H9 (cell line): ENCODE data around the gene PIP4K2A. TPM values are rescaled to one million over a fixed set of nuclear protein-coding genes. Genes with fewer than 3 reads are reported as not detected.
A peak's percentile ranks its signal among the peaks of the same experiment; 100 is the strongest.

ENCODE experiments used
- DNase-seq: peaks from one replicate; pipeline ENCODE4 v3.0.0-alpha.2; 2017
- H2AFZ ChIP-seq: one replicate; pipeline ENCODE4 v1.6.1; 2013; ENCODE audit warnings: mild to moderate bottlenecking, low read length, control low read depth, moderate library complexity
- H2AK5ac ChIP-seq: 2 replicates; pipeline ENCODE4 v1.6.1; 2013; ENCODE audit warnings: low read length, control low read depth, mixed read lengths; ENCODE audit not compliant: insufficient read length
- H2BK120ac ChIP-seq: one replicate; pipeline ENCODE4 v1.6.1; 2013; ENCODE audit warnings: low read depth, mild to moderate bottlenecking, low read length, control low read depth, inconsistent platforms; ENCODE audit not compliant: poor library complexity, severe bottlenecking
- H2BK12ac ChIP-seq: 2 replicates; pipeline ENCODE4 v1.6.1; 2013; ENCODE audit warnings: low read length, control low read depth, mixed read lengths, low read depth; ENCODE audit not compliant: insufficient read length
- H2BK15ac ChIP-seq: 2 replicates; pipeline ENCODE4 v1.6.1; 2013; ENCODE audit warnings: low read depth, low read length, control low read depth
- H2BK20ac ChIP-seq: one replicate; pipeline ENCODE4 v1.6.1; 2013; ENCODE audit warnings: low read depth, mild to moderate bottlenecking, low read length, control low read depth, inconsistent platforms; ENCODE audit not compliant: poor library complexity, severe bottlenecking
- H2BK5ac ChIP-seq: 2 replicates; pipeline ENCODE4 v1.6.1; 2013; ENCODE audit warnings: low read length, control low read depth, mixed read lengths; ENCODE audit not compliant: insufficient read length
- H3K14ac ChIP-seq: 2 replicates; pipeline ENCODE4 v1.6.1; 2013; ENCODE audit warnings: low read length, control low read depth; ENCODE audit not compliant: insufficient read depth
- H3K18ac ChIP-seq: 2 replicates; pipeline ENCODE4 v1.6.1; 2013; ENCODE audit warnings: low read depth, mild to moderate bottlenecking, mixed read lengths, low read length, control low read depth; ENCODE audit not compliant: insufficient read length
- H3K23ac ChIP-seq: 2 replicates; pipeline ENCODE4 v1.6.1; 2013; ENCODE audit warnings: low read length, control low read depth, mixed read lengths, low read depth; ENCODE audit not compliant: insufficient read length
- H3K23me2 ChIP-seq: 2 replicates; pipeline ENCODE4 v1.6.1; 2013; ENCODE audit warnings: low read depth, mild to moderate bottlenecking, mixed read lengths, low read length, control low read depth; ENCODE audit not compliant: insufficient read length, poor library complexity, severe bottlenecking
- H3K27ac ChIP-seq: 2 replicates; pipeline ENCODE4 v1.5.1; 2013; ENCODE audit warnings: low read length, control low read depth, mixed read lengths, low read depth; ENCODE audit not compliant: insufficient read length
- H3K27me3 ChIP-seq: 2 replicates; pipeline ENCODE4 v1.6.1; 2013; ENCODE audit warnings: low read length, control low read depth, inconsistent platforms; ENCODE audit not compliant: insufficient read depth
- H3K4ac ChIP-seq: 2 replicates; pipeline ENCODE4 v1.6.1; 2013; ENCODE audit warnings: low read depth, mild to moderate bottlenecking, control low read depth, inconsistent platforms, low read length, moderate library complexity
- H3K4me1 ChIP-seq: 2 replicates; pipeline ENCODE4 v1.6.1; 2013; ENCODE audit warnings: low read length, control low read depth, inconsistent platforms; ENCODE audit not compliant: insufficient read depth
- H3K4me2 ChIP-seq: 2 replicates; pipeline ENCODE4 v1.6.1; 2013; ENCODE audit warnings: low read length, control low read depth, mixed read lengths; ENCODE audit not compliant: insufficient read length, insufficient read depth
- H3K56ac ChIP-seq: 2 replicates; pipeline ENCODE4 v1.6.1; 2013; ENCODE audit warnings: low read depth, mild to moderate bottlenecking, mixed read lengths, low read length, control low read depth; ENCODE audit not compliant: insufficient read length
- H3K79me1 ChIP-seq: 2 replicates; pipeline ENCODE4 v1.6.1; 2013; ENCODE audit warnings: low read depth, mild to moderate bottlenecking, moderate library complexity, low read length, control low read depth, inconsistent platforms; ENCODE audit not compliant: insufficient read depth, poor library complexity, severe bottlenecking
- H3K79me2 ChIP-seq: 2 replicates; pipeline ENCODE4 v1.6.1; 2013; ENCODE audit warnings: low read length, control low read depth, inconsistent platforms; ENCODE audit not compliant: insufficient read depth
- H3K9ac ChIP-seq: 2 replicates; pipeline ENCODE4 v1.6.1; 2013; ENCODE audit warnings: low read length, control low read depth, mixed read lengths; ENCODE audit not compliant: insufficient read length; ENCODE audit errors: extremely low read depth
- H3K9me3 ChIP-seq: one replicate; pipeline ENCODE4 v1.6.1; 2013; ENCODE audit warnings: low read depth, low read length, inconsistent platforms; ENCODE audit not compliant: control insufficient read depth
- H3T11ph ChIP-seq: one replicate; pipeline ENCODE4 v1.6.1; 2013; ENCODE audit warnings: mild to moderate bottlenecking, low read length, control low read depth, inconsistent platforms
- H4K20me1 ChIP-seq: one replicate; pipeline ENCODE4 v1.6.1; 2013; ENCODE audit not compliant: control insufficient read depth, insufficient read length, insufficient read depth
- H4K5ac ChIP-seq: 2 replicates; pipeline ENCODE4 v1.6.1; 2013; ENCODE audit warnings: low read depth, mild to moderate bottlenecking, mixed read lengths, low read length, control low read depth; ENCODE audit not compliant: insufficient read length
- H4K8ac ChIP-seq: replicated peaks from 2 replicates; pipeline ENCODE4 v1.6.1; 2013; ENCODE audit warnings: low read length, control low read depth, mixed read lengths, low read depth; ENCODE audit not compliant: insufficient read length
- H4K91ac ChIP-seq: 2 replicates; pipeline ENCODE4 v1.6.1; 2013; ENCODE audit warnings: low read depth, mild to moderate bottlenecking, moderate library complexity, mixed read lengths, low read length, control low read depth; ENCODE audit not compliant: insufficient read length
- H3K27ac Mint-ChIP-seq, 3 experiments: 2 replicates in 2 of 3; 3 replicates in 1 of 3; pipeline ENCODE4 v1.8.0; 2020 to 2021; ENCODE audit warnings: mixed read lengths in 3 of 3, mild to moderate bottlenecking in 1 of 3, moderate library complexity in 1 of 3
- H3K27me3 Mint-ChIP-seq: 2 replicates; pipeline ENCODE4 v1.8.0; 2021; ENCODE audit warnings: low read depth, mild to moderate bottlenecking, moderate library complexity, mixed read lengths
- H3K36me3 Mint-ChIP-seq, 3 experiments: 2 replicates in 2 of 3; 3 replicates in 1 of 3; pipeline ENCODE4 v1.8.0; 2020 to 2021; ENCODE audit warnings: low read depth in 3 of 3, mixed read lengths in 3 of 3; ENCODE audit not compliant: insufficient read depth in 1 of 3
- H3K4me1 Mint-ChIP-seq, 2 experiments: 2 replicates each; pipeline ENCODE4 v1.8.0; 2020; ENCODE audit warnings: mixed read lengths in 2 of 2
- H3K4me3 Mint-ChIP-seq, 2 experiments: 2 replicates in 1 of 2; 3 replicates in 1 of 2; pipeline ENCODE4 v1.8.0; 2020 to 2021; ENCODE audit warnings: mild to moderate bottlenecking in 2 of 2, mixed read lengths in 2 of 2, moderate library complexity in 1 of 2
- H3K9me3 Mint-ChIP-seq, 2 experiments: 2 replicates in 1 of 2; 3 replicates in 1 of 2; pipeline ENCODE4 v1.8.0; 2020; ENCODE audit warnings: mild to moderate bottlenecking in 2 of 2, mixed read lengths in 2 of 2, moderate library complexity in 1 of 2
- WGBS: extraction: QIAGEN DNeasy Blood & Tissue Kit; methylation state at CpG from one replicate; pipeline ENCODE4 v1.1.7; 2013; ENCODE audit warnings: missing lambda C conversion rate, low lambda C conversion rate, mixed read lengths; ENCODE audit not compliant: insufficient read length; ENCODE audit errors: extremely low coverage; 5-methylcytosine and 5-hydroxymethylcytosine counted together
- total RNA-seq: library from RNA; stranded (reverse); gene quantifications from 2 replicates; pipeline ENCODE4 v1.2.1, GENCODE V29; 2021
- TF ChIP-seq, protein P1 (sequence below): fragments of 200-600 bp; sonication (generic); conservative IDR thresholded peaks from 3 replicates; pipeline ENCODE4 v1.8.0; 2021; ENCODE audit warnings: antibody characterized with exemption, mild to moderate bottlenecking

PIP4K2A gene
- total RNA-seq, 1 experiment from 2014 or later, result 33.6 TPM

DNA sequence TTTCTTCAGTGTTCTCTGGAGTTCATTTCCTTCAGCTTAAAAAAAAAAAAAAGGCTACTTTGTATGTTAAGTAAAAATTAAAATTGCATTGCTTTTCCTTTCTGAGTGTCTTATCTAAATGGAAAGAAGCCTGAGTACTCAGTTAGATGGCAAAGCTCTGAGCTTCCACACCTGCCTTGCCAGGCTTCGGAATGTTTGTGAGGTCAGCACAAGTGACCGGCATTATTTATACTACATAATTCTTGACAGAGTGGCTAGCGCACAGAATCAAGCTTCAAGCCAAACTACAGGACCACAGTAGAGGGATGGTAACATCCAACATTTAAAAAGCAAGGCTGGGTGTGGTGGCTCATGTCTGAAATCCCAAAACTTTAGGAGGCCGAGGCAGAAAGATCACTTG, 17.3 kb downstream of the PIP4K2A start:
- peak overlapping the region; percentile 15 to 73 (median 33); a peak in 4 of 7 replicates for H3K27ac Mint-ChIP-seq
- H3K4ac ChIP-seq, result no peak overlapping the region
- H3K4me2 ChIP-seq, result no peak overlapping the region
- no peak overlapping the region for H3K56ac ChIP-seq
- H2BK5ac ChIP-seq, result no peak overlapping the region
- TF ChIP-seq, protein P1, sequence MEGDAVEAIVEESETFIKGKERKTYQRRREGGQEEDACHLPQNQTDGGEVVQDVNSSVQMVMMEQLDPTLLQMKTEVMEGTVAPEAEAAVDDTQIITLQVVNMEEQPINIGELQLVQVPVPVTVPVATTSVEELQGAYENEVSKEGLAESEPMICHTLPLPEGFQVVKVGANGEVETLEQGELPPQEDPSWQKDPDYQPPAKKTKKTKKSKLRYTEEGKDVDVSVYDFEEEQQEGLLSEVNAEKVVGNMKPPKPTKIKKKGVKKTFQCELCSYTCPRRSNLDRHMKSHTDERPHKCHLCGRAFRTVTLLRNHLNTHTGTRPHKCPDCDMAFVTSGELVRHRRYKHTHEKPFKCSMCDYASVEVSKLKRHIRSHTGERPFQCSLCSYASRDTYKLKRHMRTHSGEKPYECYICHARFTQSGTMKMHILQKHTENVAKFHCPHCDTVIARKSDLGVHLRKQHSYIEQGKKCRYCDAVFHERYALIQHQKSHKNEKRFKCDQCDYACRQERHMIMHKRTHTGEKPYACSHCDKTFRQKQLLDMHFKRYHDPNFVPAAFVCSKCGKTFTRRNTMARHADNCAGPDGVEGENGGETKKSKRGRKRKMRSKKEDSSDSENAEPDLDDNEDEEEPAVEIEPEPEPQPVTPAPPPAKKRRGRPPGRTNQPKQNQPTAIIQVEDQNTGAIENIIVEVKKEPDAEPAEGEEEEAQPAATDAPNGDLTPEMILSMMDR, result no peak
- no peak overlapping the region for H3K27ac ChIP-seq
- no peak overlapping the region for H3T11ph ChIP-seq
- H2BK120ac ChIP-seq, result no peak overlapping the region
- H4K8ac ChIP-seq, result no peak overlapping the region
- H4K91ac ChIP-seq, result no peak overlapping the region
- no peak overlapping the region for H3K9ac ChIP-seq
- H4K20me1 ChIP-seq, result no peaks in the 10 kb centered on the region
- peaks cover 10% of the 10 kb centered on the region; the same call in 1 of the 2 replicates for H3K4me1 ChIP-seq
- no CpG with 5 or more reads among the region's 4 CpGs for WGBS
- no peak overlapping the region for H3K4me3 Mint-ChIP-seq
- H3K9me3 Mint-ChIP-seq, result peaks cover 19 to 31% of the 10 kb centered on the region in 2 experiments
- peaks cover 21% of the 10 kb centered on the region; the same call in 1 of the 2 replicates for H3K79me2 ChIP-seq
- no peak overlapping the region for H2BK15ac ChIP-seq
- no peak overlapping the region for H3K23ac ChIP-seq
- no peak for DNase-seq
- H3K27me3 ChIP-seq, result no peaks in the 10 kb centered on the region
- H2BK20ac ChIP-seq, result no peak overlapping the region
- no peaks in the 10 kb centered on the region for H3K23me2 ChIP-seq
- H4K5ac ChIP-seq, result no peak overlapping the region
- peaks cover 5% of the 10 kb centered on the region for H3K79me1 ChIP-seq
- no peak overlapping the region for H3K14ac ChIP-seq
- H3K9me3 ChIP-seq, result peaks cover 21% of the 10 kb centered on the region
- H3K4me1 Mint-ChIP-seq, result peaks cover 34 to 41% of the 10 kb centered on the region in 2 experiments
- H3K27me3 Mint-ChIP-seq, result no peaks in the 10 kb centered on the region
- no peak overlapping the region for H2AK5ac ChIP-seq
- H2AFZ ChIP-seq, result no peak overlapping the region
- no peak overlapping the region for H3K18ac ChIP-seq
- H3K36me3 Mint-ChIP-seq, result peaks cover 16 to 31% (median 19%) of the 10 kb centered on the region in 3 experiments
- H2BK12ac ChIP-seq, result no peak overlapping the region
